AG09309 (cell line): ENCODE results near the gene SCUBE1.

Experiments
- DNase-seq: peaks from one replicate; pipeline ENCODE4 v3.0.0-alpha.2; 2010; ENCODE audit warnings: low read depth
- H3K4me3 ChIP-seq: 2 replicates; pipeline ENCODE4 v1.5.1; 2011; ENCODE audit warnings: mild to moderate bottlenecking, low read depth, low read length, moderate library complexity; ENCODE audit not compliant: control insufficient read depth
- TF ChIP-seq, protein P1 (sequence below): IDR thresholded peaks from 2 replicates; pipeline ENCODE4 v1.5.1; 2011; ENCODE audit warnings: mild to moderate bottlenecking, low read depth, low read length, inconsistent platforms; ENCODE audit not compliant: insufficient read depth, control insufficient read depth; ENCODE audit errors: missing control alignments

SCUBE1 gene

DNA sequence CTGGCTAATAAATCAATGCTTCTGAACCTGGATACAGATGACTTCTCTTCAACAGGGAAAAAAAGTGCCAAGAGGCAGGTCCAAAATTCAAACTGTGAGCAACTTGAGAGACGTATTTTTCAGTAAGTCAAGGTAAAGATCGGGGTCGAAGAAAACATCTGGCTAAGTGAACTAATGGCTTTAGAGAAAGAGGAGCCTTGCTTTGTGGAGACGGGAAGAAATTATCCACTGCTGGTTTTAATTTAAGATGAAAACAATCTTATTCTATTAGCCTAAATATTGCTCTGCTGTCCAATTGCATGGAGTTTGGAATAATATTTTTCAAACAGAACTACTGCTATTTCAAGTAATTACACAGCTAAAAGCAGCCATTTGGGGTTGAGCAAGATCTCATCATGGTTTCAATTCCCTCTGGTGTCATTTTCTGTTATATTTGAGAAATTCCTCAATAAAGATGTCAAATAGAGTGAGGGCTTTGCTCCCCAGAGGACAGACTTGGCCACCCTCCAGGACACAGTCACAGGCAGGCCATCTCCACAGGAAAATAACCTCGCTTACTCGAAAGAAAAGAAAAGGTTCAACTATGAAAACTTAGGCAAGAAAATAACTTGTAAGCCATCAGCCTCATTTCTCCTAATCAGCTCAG lies 29.8 kb downstream of the SCUBE1 start:
- DNase-seq, result peak; percentile 32
- TF ChIP-seq, protein P1, sequence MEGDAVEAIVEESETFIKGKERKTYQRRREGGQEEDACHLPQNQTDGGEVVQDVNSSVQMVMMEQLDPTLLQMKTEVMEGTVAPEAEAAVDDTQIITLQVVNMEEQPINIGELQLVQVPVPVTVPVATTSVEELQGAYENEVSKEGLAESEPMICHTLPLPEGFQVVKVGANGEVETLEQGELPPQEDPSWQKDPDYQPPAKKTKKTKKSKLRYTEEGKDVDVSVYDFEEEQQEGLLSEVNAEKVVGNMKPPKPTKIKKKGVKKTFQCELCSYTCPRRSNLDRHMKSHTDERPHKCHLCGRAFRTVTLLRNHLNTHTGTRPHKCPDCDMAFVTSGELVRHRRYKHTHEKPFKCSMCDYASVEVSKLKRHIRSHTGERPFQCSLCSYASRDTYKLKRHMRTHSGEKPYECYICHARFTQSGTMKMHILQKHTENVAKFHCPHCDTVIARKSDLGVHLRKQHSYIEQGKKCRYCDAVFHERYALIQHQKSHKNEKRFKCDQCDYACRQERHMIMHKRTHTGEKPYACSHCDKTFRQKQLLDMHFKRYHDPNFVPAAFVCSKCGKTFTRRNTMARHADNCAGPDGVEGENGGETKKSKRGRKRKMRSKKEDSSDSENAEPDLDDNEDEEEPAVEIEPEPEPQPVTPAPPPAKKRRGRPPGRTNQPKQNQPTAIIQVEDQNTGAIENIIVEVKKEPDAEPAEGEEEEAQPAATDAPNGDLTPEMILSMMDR, result no peak
- no peak overlapping the region for H3K4me3 ChIP-seq

DNA sequence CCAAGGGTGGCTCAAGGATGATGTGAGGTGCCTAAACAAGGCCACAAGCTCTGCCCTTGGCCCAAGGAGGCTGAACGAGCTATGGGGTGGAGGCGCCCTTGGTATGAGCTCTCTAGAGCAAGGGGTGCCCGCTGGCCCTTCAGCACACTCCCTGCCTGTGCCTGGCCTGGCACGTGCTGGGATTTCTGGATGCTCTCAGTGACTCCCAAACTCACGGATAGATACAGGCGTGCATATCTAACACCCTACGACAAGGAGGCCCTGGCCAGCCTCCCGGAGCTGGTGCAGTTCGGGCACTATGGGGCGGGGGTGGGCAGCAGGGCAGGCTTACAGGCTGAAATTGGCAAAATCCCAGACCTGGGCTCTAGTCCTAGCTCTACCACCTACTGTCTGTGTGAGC lies 30.6 kb downstream of the SCUBE1 start:
- H3K4me3 ChIP-seq, result no peak overlapping the region
- TF ChIP-seq, protein P1, result no peak
- DNase-seq, result no peak

DNA sequence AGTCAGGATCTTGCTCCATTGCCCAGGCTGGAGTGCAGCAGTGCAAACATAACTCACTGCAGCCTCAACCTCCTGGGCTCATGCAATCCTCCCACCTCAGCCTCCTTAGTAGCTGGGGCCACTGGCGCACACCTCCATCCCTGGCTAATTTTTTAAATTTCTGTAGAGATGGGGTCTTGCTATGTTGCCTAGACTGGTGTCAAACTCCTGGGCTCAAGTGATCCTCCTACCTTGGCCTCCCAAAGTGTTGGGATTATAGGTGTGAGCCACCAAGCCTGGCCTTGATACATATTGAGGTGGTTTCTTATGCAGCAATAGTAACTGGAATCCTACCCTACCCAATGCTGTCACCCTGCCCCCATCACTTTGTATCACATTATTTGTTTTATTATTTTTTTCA lies 32.4 kb downstream of the SCUBE1 start:
- TF ChIP-seq, protein P1, result no peak
- no peak for DNase-seq
- H3K4me3 ChIP-seq, result no peak overlapping the region

DNA sequence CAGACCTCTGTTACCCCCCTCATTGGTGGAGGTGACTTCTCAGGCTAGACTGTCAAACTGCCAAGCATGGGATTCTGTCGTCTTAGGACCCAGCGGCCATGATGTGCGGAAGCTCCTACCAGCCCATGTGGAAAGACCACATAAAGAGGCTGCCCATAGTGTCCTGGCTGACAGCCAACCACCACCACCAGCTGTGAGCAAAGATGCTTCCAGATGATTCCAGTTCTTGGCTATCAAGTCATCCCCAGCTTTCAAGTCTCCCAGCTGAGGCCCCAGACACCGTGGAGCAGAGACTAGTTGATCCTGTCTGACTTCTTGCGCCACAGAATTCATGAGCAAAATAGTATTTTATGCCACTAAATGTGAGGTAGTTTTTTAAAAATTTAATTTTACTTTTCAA lies 32.9 kb downstream of the SCUBE1 start:
- no peak overlapping the region for H3K4me3 ChIP-seq
- TF ChIP-seq, protein P1, result no peak
- no peak for DNase-seq

- DNase-seq, result no peak
- TF ChIP-seq, protein P1, result no peak
- no peak overlapping the region for H3K4me3 ChIP-seq
Measured at GRCh38 chr22:43308836-43309235, 34.3 kb downstream of the SCUBE1 start.

DNA sequence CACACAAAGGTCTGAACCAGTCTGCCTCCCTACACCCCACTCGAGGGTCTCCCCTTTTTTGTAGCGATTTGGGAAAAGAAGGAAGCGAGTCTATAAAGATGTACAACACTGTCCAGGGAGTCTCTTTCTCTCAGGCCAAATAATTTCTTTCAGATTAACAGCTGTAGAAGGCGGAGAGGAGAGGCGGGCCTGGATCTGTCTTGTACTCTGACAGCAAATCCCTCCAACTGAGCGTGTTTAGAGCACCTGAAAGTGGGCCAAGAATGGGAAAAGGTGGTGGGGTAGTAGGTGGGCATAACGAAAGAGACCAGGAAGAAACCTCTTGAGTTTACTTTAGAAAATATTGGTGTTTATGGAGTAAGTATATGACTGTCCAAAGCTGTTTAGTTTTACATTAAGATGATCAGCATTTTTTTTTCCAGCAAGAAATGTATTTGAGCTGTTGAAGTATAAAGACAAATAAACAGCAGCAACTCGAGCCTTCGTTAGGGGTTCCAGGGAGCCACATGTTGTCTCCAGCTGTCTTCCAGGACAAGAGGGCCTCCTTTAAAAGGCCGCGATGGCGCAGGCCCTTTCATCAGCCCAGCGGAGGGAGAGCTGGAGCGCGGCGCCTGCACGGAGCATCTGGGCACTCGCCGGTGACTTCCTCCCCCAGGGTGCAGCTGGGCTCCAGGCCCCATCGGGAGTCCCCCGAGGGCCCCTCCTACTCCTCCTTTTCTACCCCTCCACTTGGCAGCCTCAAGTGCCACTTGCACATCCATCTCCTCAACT lies 34.9 kb downstream of the SCUBE1 start:
- TF ChIP-seq, protein P1, result no peak
- no peak for DNase-seq
- H3K4me3 ChIP-seq, result no peak overlapping the region
